ENCODE data around the gene FBLN2. TPM values are rescaled to one million over a fixed set of nuclear protein-coding genes. Genes with fewer than 3 reads are reported as not detected.

FBLN2 gene
- total RNA-seq, 1 experiment from 2014 or later, result 0.39 TPM

- Histone ChIP-seq H4K20me1 (ENCODE audit: insufficient read depth) (no peaks in the 10 kb centered on the region), H3K27me3 (ENCODE audit: insufficient read depth, low read length) (no peaks in the 10 kb centered on the region), H3K9me2 (ENCODE audit: insufficient read depth) (no peaks in the 10 kb centered on the region), H3K4me3 (replicated peaks in 1 of 2; ENCODE audit: low read depth in 1 of 2, low read length in 2 of 2) (no peak overlapping the region), H2AFZ (ENCODE audit: low read depth, low read length, poor library complexity, severe bottlenecking) (no peak overlapping the region), H3K9ac (ENCODE audit: low read length) (no peak overlapping the region), H3K79me2 (ENCODE audit: insufficient read depth, low read length) (no peaks in the 10 kb centered on the region), H3K36me3 (ENCODE audit: control insufficient read depth in 1 of 2, insufficient read depth in 2 of 2, low read length in 2 of 2) (no peaks in the 10 kb centered on the region), H3K9me3 (ENCODE audit: control insufficient read depth in 1 of 2, insufficient read depth in 1 of 2, low read depth in 1 of 2, low read length in 2 of 2) (no peaks in the 10 kb centered on the region), H3K4me1 (ENCODE audit: control insufficient read depth in 1 of 2, insufficient read depth in 2 of 2, low read length in 2 of 2) (peaks cover 0 to 6% of the 10 kb centered on the region in 2 experiments; a peak in 1 of 4 replicates), H3K27ac (ENCODE audit: low read depth, low read length) (no peak overlapping the region), H3K4me2 (ENCODE audit: low read length) (no peak overlapping the region)
- no TSS peak for BruUV-seq (replicated peaks)
- ChIA-PET CTCF (no interaction called here), RAD21 (ENCODE audit: low non-redundant PET in 1 of 2, low total read pairs in 2 of 2, uncharacterized antibody in 2 of 2, unreplicated experiment in 2 of 2) (no interaction called here), POLR2A (no interaction called here)
- DNase-seq (ENCODE audit: low read depth, low spot score) (no peak), ATAC-seq (no peak)
- TF ChIP-seq ATF3 (IDR thresholded peaks at IDR 0.05) (no peak), EZH2 (IDR thresholded peaks at IDR 0.05) (no peak), SIN3A (IDR thresholded peaks at IDR 0.05; ENCODE audit: low read depth) (no peak), POLR2AphosphoS5 (IDR thresholded peaks at IDR 0.05; ENCODE audit: low read depth, low read length) (no peak)
- TF ChIP-seq, protein P1, sequence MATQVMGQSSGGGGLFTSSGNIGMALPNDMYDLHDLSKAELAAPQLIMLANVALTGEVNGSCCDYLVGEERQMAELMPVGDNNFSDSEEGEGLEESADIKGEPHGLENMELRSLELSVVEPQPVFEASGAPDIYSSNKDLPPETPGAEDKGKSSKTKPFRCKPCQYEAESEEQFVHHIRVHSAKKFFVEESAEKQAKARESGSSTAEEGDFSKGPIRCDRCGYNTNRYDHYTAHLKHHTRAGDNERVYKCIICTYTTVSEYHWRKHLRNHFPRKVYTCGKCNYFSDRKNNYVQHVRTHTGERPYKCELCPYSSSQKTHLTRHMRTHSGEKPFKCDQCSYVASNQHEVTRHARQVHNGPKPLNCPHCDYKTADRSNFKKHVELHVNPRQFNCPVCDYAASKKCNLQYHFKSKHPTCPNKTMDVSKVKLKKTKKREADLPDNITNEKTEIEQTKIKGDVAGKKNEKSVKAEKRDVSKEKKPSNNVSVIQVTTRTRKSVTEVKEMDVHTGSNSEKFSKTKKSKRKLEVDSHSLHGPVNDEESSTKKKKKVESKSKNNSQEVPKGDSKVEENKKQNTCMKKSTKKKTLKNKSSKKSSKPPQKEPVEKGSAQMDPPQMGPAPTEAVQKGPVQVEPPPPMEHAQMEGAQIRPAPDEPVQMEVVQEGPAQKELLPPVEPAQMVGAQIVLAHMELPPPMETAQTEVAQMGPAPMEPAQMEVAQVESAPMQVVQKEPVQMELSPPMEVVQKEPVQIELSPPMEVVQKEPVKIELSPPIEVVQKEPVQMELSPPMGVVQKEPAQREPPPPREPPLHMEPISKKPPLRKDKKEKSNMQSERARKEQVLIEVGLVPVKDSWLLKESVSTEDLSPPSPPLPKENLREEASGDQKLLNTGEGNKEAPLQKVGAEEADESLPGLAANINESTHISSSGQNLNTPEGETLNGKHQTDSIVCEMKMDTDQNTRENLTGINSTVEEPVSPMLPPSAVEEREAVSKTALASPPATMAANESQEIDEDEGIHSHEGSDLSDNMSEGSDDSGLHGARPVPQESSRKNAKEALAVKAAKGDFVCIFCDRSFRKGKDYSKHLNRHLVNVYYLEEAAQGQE (IDR thresholded peaks at IDR 0.05; ENCODE audit: low read depth), result no peak
- intact Hi-C loops (cut with micrococcal nuclease), result no loop called here
Observed at GRCh38 chr3:13579063-13579462, 30.1 kb downstream of the FBLN2 start.

Measured in HCT116 (cell line).